ENCODE measurements around the gene MECP2. TPM values are rescaled to one million over a fixed set of nuclear protein-coding genes. Genes with fewer than 3 reads are reported as not detected.

MECP2 gene
- polyA plus RNA-seq, 1 donor (not counting 4 experiments of a cell fraction or from before 2014, with no cell fraction given): 9.9 TPM

GRCh38 chrX:154083126-154083517 lies 14.4 kb downstream of the MECP2 start:
- no peak overlapping the region for H3K4me2 ChIP-seq (ENCODE audit: control insufficient read depth, extremely low read depth, insufficient read depth, low read depth, low read length)

GRCh38 chrX:154082396-154083125 lies 15.0 kb downstream of the MECP2 start:
- peaks cover 38% of the 10 kb centered on the region for H3K79me2 ChIP-seq (ENCODE audit: control insufficient read depth, insufficient read depth, low read length)
- no peak overlapping the region for H2AFZ ChIP-seq (ENCODE audit: control insufficient read depth, low read length)
- H3K27me3 ChIP-seq (ENCODE audit: control insufficient read depth, extremely low read depth, insufficient read depth, low read length): no peaks in the 10 kb centered on the region
- no peaks in the 10 kb centered on the region for H3K4me1 ChIP-seq (ENCODE audit: control insufficient read depth, extremely low read depth, insufficient read depth, low read length)
- H3K4me3 ChIP-seq (ENCODE audit: control insufficient read depth in 2 of 3, extremely low read depth in 1 of 3, insufficient read depth in 2 of 3, low read depth in 1 of 3, low read length in 3 of 3): no peak overlapping the region
- H3K9me1 ChIP-seq (ENCODE audit: control insufficient read depth, extremely low read depth, insufficient read depth, low read length): no peaks in the 10 kb centered on the region
- no peak for FAIRE-seq
- no peak overlapping the region for H3K9ac ChIP-seq (ENCODE audit: control insufficient read depth, extremely low read depth, insufficient read depth, low read length)
- no peak for DNase-seq (ENCODE audit: low read depth, low spot score)
- dilution Hi-C loops (cut with MboI; ENCODE audit: extremely low pct_ligation_motif_present, low sequenced_read_pairs): no loop called here
- peak overlapping the region; percentile 25 for H3K27ac ChIP-seq (ENCODE audit: control insufficient read depth, insufficient read depth, low read length)
- TF ChIP-seq EZH2 (IDR thresholded peaks at IDR 0.05; ENCODE audit: low read length) (no peak), CTCF (optimal IDR thresholded peaks at IDR 0.05 in 1 of 3, IDR thresholded peaks at IDR 0.05 in 1 of 3, conservative IDR thresholded peaks at IDR 0.05 in 1 of 3; ENCODE audit: extremely low read depth in 1 of 3, insufficient read depth in 2 of 3, low read length in 3 of 3) (no peak)
- H3K4me2 ChIP-seq (ENCODE audit: control insufficient read depth, extremely low read depth, insufficient read depth, low read depth, low read length): peak overlapping the region; percentile 13
- H4K20me1 ChIP-seq (ENCODE audit: control insufficient read depth, extremely low read depth, insufficient read depth, low read length): no peaks in the 10 kb centered on the region
- H3K9me3 ChIP-seq (ENCODE audit: control insufficient read depth, low read depth, low read length): no peaks in the 10 kb centered on the region
- no peaks in the 10 kb centered on the region for H3K36me3 ChIP-seq (ENCODE audit: control insufficient read depth in 2 of 2, extremely low read depth in 1 of 2, insufficient read depth in 2 of 2, low read length in 2 of 2)

More at GRCh38 chrX:154083126-154083517, 14.4 kb downstream of the MECP2 start:
- Histone ChIP-seq H2AFZ (ENCODE audit: control insufficient read depth, low read length) (no peak overlapping the region), H3K9me3 (ENCODE audit: control insufficient read depth, low read depth, low read length) (no peaks in the 10 kb centered on the region), H3K79me2 (ENCODE audit: control insufficient read depth, insufficient read depth, low read length) (peaks cover 41% of the 10 kb centered on the region), H3K27me3 (ENCODE audit: control insufficient read depth, extremely low read depth, insufficient read depth, low read length) (no peaks in the 10 kb centered on the region), H4K20me1 (ENCODE audit: control insufficient read depth, extremely low read depth, insufficient read depth, low read length) (no peaks in the 10 kb centered on the region), H3K4me1 (ENCODE audit: control insufficient read depth, extremely low read depth, insufficient read depth, low read length) (no peaks in the 10 kb centered on the region), H3K9me1 (ENCODE audit: control insufficient read depth, extremely low read depth, insufficient read depth, low read length) (no peaks in the 10 kb centered on the region), H3K36me3 (ENCODE audit: control insufficient read depth in 2 of 2, extremely low read depth in 1 of 2, insufficient read depth in 2 of 2, low read length in 2 of 2) (no peaks in the 10 kb centered on the region), H3K27ac (ENCODE audit: control insufficient read depth, insufficient read depth, low read length) (no peak overlapping the region), H3K9ac (ENCODE audit: control insufficient read depth, extremely low read depth, insufficient read depth, low read length) (no peak overlapping the region), H3K4me3 (ENCODE audit: control insufficient read depth in 2 of 3, extremely low read depth in 1 of 3, insufficient read depth in 2 of 3, low read depth in 1 of 3, low read length in 3 of 3) (no peak overlapping the region)
- DNase-seq (ENCODE audit: low read depth, low spot score): no peak
- dilution Hi-C loops (cut with MboI; ENCODE audit: extremely low pct_ligation_motif_present, low sequenced_read_pairs): no loop called here
- TF ChIP-seq CTCF (optimal IDR thresholded peaks at IDR 0.05 in 1 of 3, IDR thresholded peaks at IDR 0.05 in 1 of 3, conservative IDR thresholded peaks at IDR 0.05 in 1 of 3; ENCODE audit: extremely low read depth in 1 of 3, insufficient read depth in 2 of 3, low read length in 3 of 3): no peak
- no peak for TF ChIP-seq EZH2 (IDR thresholded peaks at IDR 0.05; ENCODE audit: low read length)
- FAIRE-seq: no peak

Measured in keratinocyte (primary cell).